HepG2 (cell line): Measurements from ENCODE around the gene ZNF660. TPM values are rescaled to one million over a fixed set of nuclear protein-coding genes. Genes with fewer than 3 reads are reported as not detected.

Experiments used
- AKAP8 ChIP-seq: sonication (generic); formaldehyde crosslinking; IDR thresholded peaks from 2 replicates; pipeline ENCODE4 v1.5.1; 2020; ENCODE audit warnings: mild to moderate bottlenecking, missing genetic modification reagents
- ISL2 ChIP-seq: sonication (generic); formaldehyde crosslinking; IDR thresholded peaks from 2 replicates; pipeline ENCODE4 v1.5.0; 2020; ENCODE audit warnings: missing genetic modification reagents
- MAF1 ChIP-seq: sonication (generic); formaldehyde crosslinking; IDR thresholded peaks from 2 replicates; pipeline ENCODE4 v1.5.0; 2020; ENCODE audit warnings: missing genetic modification reagents, borderline replicate concordance
- NFAT5 ChIP-seq: sonication (generic); formaldehyde crosslinking; IDR thresholded peaks from 2 replicates; pipeline ENCODE4 v1.4.0; 2020; ENCODE audit warnings: missing genetic modification reagents
- NR2F1 ChIP-seq, 2 experiments: fragments of 450-650 bp in 1 of 2; formaldehyde crosslinking in 1 of 2; IDR thresholded peaks; 2 replicates each; pipeline versions ENCODE4 v1.5.0 to v1.6.1; 2016 to 2020; ENCODE audit warnings: mild to moderate bottlenecking in 1 of 2, missing compliant biosample characterization in 1 of 2, missing genetic modification reagents in 1 of 2, moderate library complexity in 1 of 2
- POLR2G ChIP-seq: fragments of 200-400 bp; formaldehyde crosslinking; IDR thresholded peaks from 2 replicates; pipeline ENCODE4 v1.6.1; 2018; ENCODE audit warnings: mild to moderate bottlenecking, low read depth, low read length, moderate library complexity
- SAP130 ChIP-seq: IDR thresholded peaks from 2 replicates; pipeline ENCODE4 v1.6.1; 2016; ENCODE audit warnings: low read depth
- ZBTB38 ChIP-seq: sonication (generic); formaldehyde crosslinking; IDR thresholded peaks from 2 replicates; pipeline ENCODE4 v1.5.1; 2020; ENCODE audit warnings: mild to moderate bottlenecking, missing genetic modification reagents
- ZBTB4 ChIP-seq: sonication (generic); formaldehyde crosslinking; IDR thresholded peaks from 2 replicates; pipeline ENCODE4 v1.4.0; 2020; ENCODE audit warnings: missing genetic modification reagents, mild to moderate bottlenecking, borderline replicate concordance
- ZNF18 ChIP-seq: sonication (generic); formaldehyde crosslinking; IDR thresholded peaks from 2 replicates; pipeline ENCODE4 v1.8.0; 2022; ENCODE audit warnings: mild to moderate bottlenecking, missing genetic modification reagents; ENCODE audit not compliant: insufficient replicate concordance
- ZNF687 ChIP-seq: sonication (generic); formaldehyde crosslinking; IDR thresholded peaks from 2 replicates; pipeline ENCODE4 v1.5.1; 2020; ENCODE audit warnings: mild to moderate bottlenecking, missing genetic modification reagents, moderate library complexity
- ZNF7 ChIP-seq: IDR thresholded peaks from 2 replicates; pipeline ENCODE4 v1.6.1; 2016; ENCODE audit warnings: missing biosample characterization, missing genetic modification reagents
- ZNF781 ChIP-seq: sonication (generic); formaldehyde crosslinking; IDR thresholded peaks from 2 replicates; pipeline ENCODE4 v1.5.1; 2020; ENCODE audit warnings: borderline replicate concordance, mild to moderate bottlenecking, missing genetic modification reagents; ENCODE audit errors: not compliant biosample characterization
- polyA plus RNA-seq, 8 experiments: library from polyadenylated mRNA; depleted of rRNA in 3 of 8; stranded (reverse) in 7 of 8; unstranded in 1 of 8; fragments of >200 nt; fragmentation: Illumina TruSeq in 4 of 8; extraction: Trizol in 4 of 8; gene quantifications; 2 replicates each; pipeline versions ENCODE4 v1.2.1 to v1.2.3, GENCODE V29; 2011 to 2016; ENCODE audit warnings: low read depth in 4 of 8, missing spikeins in 1 of 8, mixed read lengths in 1 of 8; ENCODE audit not compliant: insufficient read depth in 1 of 8
- total RNA-seq, 5 experiments: library from RNA; depleted of rRNA; stranded (reverse); fragments of >200 nt; fragmentation: Illumina TruSeq; extraction: Trizol; gene quantifications; 2 replicates each; pipeline ENCODE4 v1.2.3, GENCODE V29; 2016; ENCODE audit warnings: low read depth in 1 of 5

Gene ZNF660
- total and polyA plus RNA-seq, 2 of the 13 experiments (the other 11 are each of a cell fraction or from before 2014, with no cell fraction given) = 0.91 to 3.3 TPM

DNA sequence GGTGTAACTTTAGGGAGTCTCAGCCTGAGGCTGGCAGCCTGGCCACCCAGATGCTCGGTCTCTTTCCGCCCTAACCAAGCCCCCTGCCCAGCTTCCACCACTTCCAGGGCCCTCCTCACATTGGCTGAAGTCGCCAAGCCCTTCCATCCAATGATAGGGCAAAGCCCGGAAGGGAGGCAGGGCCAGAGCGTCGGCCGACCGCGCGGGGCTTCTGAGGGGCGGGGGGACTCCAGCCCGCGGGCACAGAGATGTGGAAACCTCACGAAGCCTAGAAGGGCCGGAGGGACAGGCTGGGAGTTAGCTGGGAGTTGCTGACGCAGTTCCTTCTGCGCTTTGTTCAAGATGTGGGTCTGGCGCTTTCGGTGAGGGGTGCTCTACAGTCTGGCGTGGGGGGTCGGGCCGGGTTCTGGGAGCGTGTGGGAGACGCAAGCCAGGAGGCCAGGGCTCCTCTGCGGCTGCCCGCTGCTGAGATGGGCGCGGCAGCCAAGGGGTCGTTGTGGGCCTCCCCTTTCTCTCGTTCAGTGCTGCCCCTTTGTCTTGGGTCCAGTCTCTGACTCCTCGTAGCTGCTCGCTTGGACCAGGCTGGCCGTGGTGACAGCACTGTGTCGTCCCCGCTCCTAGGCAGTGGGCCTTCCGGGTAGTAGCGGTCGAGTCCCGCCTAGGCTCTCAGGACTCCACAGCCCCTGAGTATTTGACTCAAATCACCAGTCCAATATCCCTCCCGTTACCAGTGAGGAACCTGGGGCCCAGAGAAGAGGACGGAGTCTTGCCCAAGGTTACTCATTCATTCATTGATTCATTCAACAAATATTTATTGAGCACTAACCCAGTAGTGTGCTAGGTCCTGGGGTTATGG lies at the start of gene ZNF660 (continued):
- no peak for TF ChIP-seq ZNF18 (CRISPR knock-in tag)
- no peak for TF ChIP-seq NFAT5 (CRISPR knock-in tag)
- peak; percentile 67; the same call in 1 of the 2 replicates for TF ChIP-seq AKAP8 (CRISPR knock-in tag)
- TF ChIP-seq ZBTB38 (CRISPR knock-in tag) = 0 out of 2 replicates have a peak, but pooled peaks have one; percentile 34
- peak; percentile 81 for TF ChIP-seq ZNF687
- peak; percentile 58 for TF ChIP-seq SAP130 (CRISPR knock-in tag)
- no peak for TF ChIP-seq MAF1 (CRISPR knock-in tag)
- TF ChIP-seq ZNF781 (CRISPR knock-in tag) = peak; percentile 49
- TF ChIP-seq POLR2G = peak; percentile 73
- no peak for TF ChIP-seq ZNF7 (CRISPR knock-in tag)
- 0 out of 2 replicates have a peak, but pooled peaks have one; percentile 35 for TF ChIP-seq ISL2 (CRISPR knock-in tag)
- no peak for TF ChIP-seq NR2F1 (CRISPR knock-in tag; IDR thresholded peaks at IDR 0.05)
- no peak for TF ChIP-seq ZBTB4
